HepG2 (cell line): Measurements from ENCODE around the gene SERTM1. TPM values are rescaled to one million over a fixed set of nuclear protein-coding genes. Genes with fewer than 3 reads are reported as not detected.

ENCODE experiments used
- ATAC-seq: fragments of 200-7000 bp; cut with Tn5 transposase; 3 replicates; pipeline ENCODE4 v1.9.1; 2020; ENCODE audit warnings: mild to moderate bottlenecking, moderate library complexity
- BruUV-seq: library from RNA; stranded (reverse); fragments of 400-500 nt; replicated peaks from 2 replicates; lab custom pipeline; 2021; lab: Mats Ljungman, UMichigan
- CTCF ChIA-PET: fragments of 300-600 bp; formaldehyde crosslinking; extraction: SDS; loops from one replicate; lab custom pipeline; 2021; ENCODE audit warnings: low total read pairs, inconsistent platforms, low intra/inter-chr PET ratio; lab: Yijun Ruan, JAX
- POLR2A ChIA-PET: fragments of 350-600 bp; sonication (Branson Sonifier 250); formaldehyde crosslinking; loops from one replicate; lab custom pipeline; 2020; ENCODE audit warnings: antibody characterized with exemption, inconsistent platforms; lab: Yijun Ruan, JAX
- DNase-seq: peaks from one replicate; pipeline ENCODE4 v3.0.0-alpha.2; 2015; ENCODE audit warnings: low spot score
- FAIRE-seq: peaks from 3 replicates; lab custom pipeline; 2011; peaks lifted over from hg19 to GRCh38; lab: Jason Lieb, UNC
- H2AFZ ChIP-seq: one replicate; pipeline ENCODE4 v1.6.1; 2011; ENCODE audit warnings: low read length, inconsistent platforms
- H3K27ac ChIP-seq: fragments of 300-600 bp; 3 replicates; pipeline ENCODE4 v1.8.0; 2011; ENCODE audit warnings: mixed run types, mild to moderate bottlenecking, mixed read lengths, low read length, inconsistent platforms; ENCODE audit not compliant: insufficient read depth; ENCODE audit errors: extremely low read length
- H3K27me3 ChIP-seq, 2 experiments: fragments of 200-600 bp in 1 of 2; 2 replicates in 1 of 2; 3 replicates in 1 of 2; pipeline versions ENCODE4 v1.6.0 to v1.8.0; 2011; ENCODE audit warnings: low read length in 2 of 2, mild to moderate bottlenecking in 2 of 2, moderate library complexity in 2 of 2, inconsistent platforms in 1 of 2; ENCODE audit not compliant: insufficient read depth in 2 of 2, control insufficient read depth in 1 of 2
- H3K36me3 ChIP-seq, 2 experiments: fragments of 200-600 bp in 1 of 2; replicated peaks in 1 of 2; 2 replicates in 1 of 2; 3 replicates in 1 of 2; pipeline versions ENCODE4 v1.5.1 to v1.8.0; 2011; ENCODE audit warnings: low read length in 2 of 2, inconsistent platforms in 1 of 2; ENCODE audit not compliant: insufficient read depth in 2 of 2, control insufficient read depth in 1 of 2
- H3K4me1 ChIP-seq: 2 replicates; pipeline ENCODE4 v1.5.1; 2012; ENCODE audit warnings: low read length, inconsistent platforms; ENCODE audit not compliant: insufficient read depth
- H3K4me2 ChIP-seq: 2 replicates; pipeline ENCODE4 v1.6.0; 2011; ENCODE audit warnings: low read depth, low read length, inconsistent platforms
- H3K4me3 ChIP-seq, 3 experiments: fragments of 200-600 bp in 1 of 3; sonication (generic), shearing (Covaris generic) in 1 of 3; replicated peaks in 1 of 3; 2 replicates each; pipeline ENCODE4 v1.5.1; 2011 to 2016; ENCODE audit warnings: low read length in 3 of 3, inconsistent platforms in 2 of 3, low read depth in 2 of 3, mild to moderate bottlenecking in 2 of 3, control low read depth in 1 of 3, mixed read lengths in 1 of 3; ENCODE audit not compliant: insufficient read depth in 1 of 3
- H3K79me2 ChIP-seq: one replicate; pipeline ENCODE4 v1.6.1; 2011; ENCODE audit warnings: low read length, inconsistent platforms; ENCODE audit not compliant: insufficient read depth
- H3K9ac ChIP-seq: 2 replicates; pipeline ENCODE4 v1.6.0; 2011; ENCODE audit warnings: mild to moderate bottlenecking, low read depth, low read length, inconsistent platforms; ENCODE audit not compliant: insufficient read depth
- H3K9me3 ChIP-seq: 2 replicates; pipeline ENCODE4 v1.5.1; 2012; ENCODE audit warnings: mild to moderate bottlenecking, low read length
- H4K20me1 ChIP-seq: 2 replicates; pipeline ENCODE4 v1.6.0; 2011; ENCODE audit warnings: inconsistent platforms, mild to moderate bottlenecking, low read length, moderate library complexity; ENCODE audit not compliant: insufficient read depth
- CSRNP2 ChIP-seq: sonication (generic); formaldehyde crosslinking; conservative IDR thresholded peaks from 2 replicates; pipeline ENCODE4 v1.8.0; 2022; ENCODE audit warnings: low read depth, missing genetic modification reagents
- ELF1 ChIP-seq: sonication (generic); formaldehyde crosslinking; IDR thresholded peaks from 2 replicates; pipeline ENCODE4 v1.4.0; 2020; ENCODE audit warnings: missing genetic modification reagents
- FUBP1 ChIP-seq: sonication (generic); formaldehyde crosslinking; IDR thresholded peaks from 2 replicates; pipeline ENCODE4 v1.5.1; 2020; ENCODE audit warnings: missing genetic modification reagents, mild to moderate bottlenecking, borderline replicate concordance
- HIVEP1 ChIP-seq: sonication (generic); formaldehyde crosslinking; IDR thresholded peaks from 2 replicates; pipeline ENCODE4 v1.4.0; 2020; ENCODE audit warnings: mild to moderate bottlenecking, missing genetic modification reagents
- MAZ ChIP-seq, 2 experiments: sonication (generic) in 1 of 2; formaldehyde crosslinking in 1 of 2; IDR thresholded peaks; 2 replicates each; pipeline versions ENCODE4 v1.5.0 to v1.6.1; 2012 to 2020; ENCODE audit warnings: low read depth in 2 of 2, mild to moderate bottlenecking in 2 of 2, borderline replicate concordance in 1 of 2, improper control_type of control experiment in 1 of 2, low read length in 1 of 2, missing genetic modification reagents in 1 of 2, moderate library complexity in 1 of 2
- PBX2 ChIP-seq: IDR thresholded peaks from 2 replicates; pipeline ENCODE4 v1.6.1; 2016; ENCODE audit warnings: control low read depth
- RCOR2 ChIP-seq: IDR thresholded peaks from 2 replicates; pipeline ENCODE4 v1.6.1; 2016; ENCODE audit warnings: missing biosample characterization, missing genetic modification reagents
- SP5 ChIP-seq: IDR thresholded peaks from 2 replicates; pipeline ENCODE4 v1.6.1; 2016; ENCODE audit warnings: low read depth, borderline replicate concordance
- TFDP2 ChIP-seq: sonication (generic); formaldehyde crosslinking; IDR thresholded peaks from 2 replicates; pipeline ENCODE4 v1.4.0; 2020; ENCODE audit warnings: missing genetic modification reagents
- ZNF546 ChIP-seq: sonication (generic); formaldehyde crosslinking; conservative IDR thresholded peaks from 2 replicates; pipeline ENCODE4 v1.8.1; 2023; ENCODE audit warnings: mild to moderate bottlenecking, missing genetic modification reagents
- ZNF614 ChIP-seq: IDR thresholded peaks from 2 replicates; pipeline ENCODE4 v1.6.1; 2018; ENCODE audit warnings: missing biosample characterization, missing genetic modification reagents, inconsistent platforms, borderline replicate concordance
- WGBS: methylation state at CpG from one replicate; pipeline ENCODE4 v1.1.6; 2017; ENCODE audit warnings: low lambda C conversion rate; 5-methylcytosine and 5-hydroxymethylcytosine counted together
- in situ Hi-C: cut with HindIII; loops from 2 replicates; pipeline ENCODE4 v1.10.0; 2017; ENCODE audit warnings: low pct_unique_long_range_greater_than_20kb; ENCODE audit not compliant: extremely low pct_ligation_motif_present
- intact Hi-C: fragments of 100-400 bp; cut with micrococcal nuclease; formaldehyde crosslinking; loops from one replicate; pipeline ENCODE4 v1.10.0; 2022; ENCODE audit not compliant: unreplicated experiment
- polyA plus RNA-seq, 8 experiments: library from polyadenylated mRNA; depleted of rRNA in 3 of 8; stranded (reverse) in 7 of 8; unstranded in 1 of 8; fragments of >200 nt; fragmentation: Illumina TruSeq in 4 of 8; extraction: Trizol in 4 of 8; gene quantifications; 2 replicates each; pipeline versions ENCODE4 v1.2.1 to v1.2.3, GENCODE V29; 2011 to 2016; ENCODE audit warnings: low read depth in 4 of 8, missing spikeins in 1 of 8, mixed read lengths in 1 of 8; ENCODE audit not compliant: insufficient read depth in 1 of 8
- total RNA-seq, 5 experiments: library from RNA; depleted of rRNA; stranded (reverse); fragments of >200 nt; fragmentation: Illumina TruSeq; extraction: Trizol; gene quantifications; 2 replicates each; pipeline ENCODE4 v1.2.3, GENCODE V29; 2016; ENCODE audit warnings: low read depth in 1 of 5

SERTM1 gene
- total and polyA plus RNA-seq, 2 of the 13 experiments (the other 11 are each of a cell fraction or from before 2014, with no cell fraction given), result not detected

GRCh38 chr13:36683701-36684100, 9.9 kb downstream of the SERTM1 start:
- POLR2A ChIA-PET, result no interaction called here
- ATAC-seq, result no peak
- TF ChIP-seq CSRNP2 (CRISPR knock-in tag) (no peak), FUBP1 (CRISPR knock-in tag) (no peak), RCOR2 (no peak), TFDP2 (CRISPR knock-in tag) (no peak), ZNF546 (CRISPR knock-in tag) (no peak), ZNF614 (CRISPR knock-in tag) (no peak), SP5 (no peak), ELF1 (no peak), MAZ (IDR thresholded peaks at IDR 0.05; ENCODE audit: borderline replicate concordance, low read depth, low read length) (no peak), MAZ (CRISPR knock-in tag; IDR thresholded peaks at IDR 0.05; ENCODE audit: low read depth) (no peak), PBX2 (CRISPR knock-in tag) (no peak), HIVEP1 (no peak)

More at GRCh38 chr13:36683701-36684100, 9.9 kb downstream of the SERTM1 start:
- Histone ChIP-seq H3K9me3 (no peaks in the 10 kb centered on the region), H3K36me3 (no peaks in the 10 kb centered on the region), H3K79me2 (no peaks in the 10 kb centered on the region), H3K4me3 (no peak overlapping the region), H4K20me1 (no peaks in the 10 kb centered on the region), H3K4me2 (no peak overlapping the region), H3K27me3 (no peaks in the 10 kb centered on the region; a peak in 1 of 5 replicates), H3K9ac (no peak overlapping the region), H2AFZ (no peak overlapping the region), H3K4me1 (no peaks in the 10 kb centered on the region), H3K27ac (no peak overlapping the region)
- in situ Hi-C loops (no loop called here), intact Hi-C loops (no loop called here)
- 69% methylated on average over 6 of the region's 6 CpGs for WGBS
- no peak for FAIRE-seq
- DNase-seq, result no peak
- BruUV-seq, result no TSS peak
- CTCF ChIA-PET, result no interaction called here
